Measurements from ENCODE around the gene ITGAE.
"Not testable (repeated sequence)": the region's sequence is repeated elsewhere in the genome, so short reads cannot be mapped to it uniquely, and the experiment has no call there.

ITGAE gene

DNA sequence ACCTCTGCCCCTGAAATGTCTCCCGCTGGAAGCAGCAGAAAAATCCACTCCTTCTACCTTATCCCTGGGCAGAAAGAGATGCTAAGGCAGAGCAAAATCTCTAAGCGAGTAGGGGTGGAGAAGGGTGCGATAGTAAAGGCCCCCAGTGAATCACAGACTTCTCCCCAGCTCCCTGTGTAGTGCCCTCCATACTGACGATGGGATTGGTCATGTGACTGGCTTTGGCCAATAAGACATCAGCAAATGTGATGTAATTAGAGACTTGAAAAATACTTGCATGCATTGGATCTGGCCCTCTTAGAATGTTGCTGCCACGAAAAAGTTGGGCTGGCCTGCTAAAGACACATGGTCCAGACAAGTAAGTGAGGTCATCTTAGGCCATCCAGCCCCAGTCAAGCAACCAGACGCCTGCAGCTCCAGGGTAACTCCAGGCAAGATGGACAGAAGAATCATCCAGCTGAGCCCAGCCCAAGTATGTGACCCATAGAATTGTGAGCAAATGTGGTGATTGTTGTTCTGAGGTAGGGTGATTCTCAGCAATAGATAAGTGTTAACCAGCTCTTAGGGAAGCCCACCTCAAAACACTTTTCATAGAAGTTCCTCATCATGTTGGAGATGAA, 41.3 kb downstream of the ITGAE start:
- DNase-seq, result no peak

DNA sequence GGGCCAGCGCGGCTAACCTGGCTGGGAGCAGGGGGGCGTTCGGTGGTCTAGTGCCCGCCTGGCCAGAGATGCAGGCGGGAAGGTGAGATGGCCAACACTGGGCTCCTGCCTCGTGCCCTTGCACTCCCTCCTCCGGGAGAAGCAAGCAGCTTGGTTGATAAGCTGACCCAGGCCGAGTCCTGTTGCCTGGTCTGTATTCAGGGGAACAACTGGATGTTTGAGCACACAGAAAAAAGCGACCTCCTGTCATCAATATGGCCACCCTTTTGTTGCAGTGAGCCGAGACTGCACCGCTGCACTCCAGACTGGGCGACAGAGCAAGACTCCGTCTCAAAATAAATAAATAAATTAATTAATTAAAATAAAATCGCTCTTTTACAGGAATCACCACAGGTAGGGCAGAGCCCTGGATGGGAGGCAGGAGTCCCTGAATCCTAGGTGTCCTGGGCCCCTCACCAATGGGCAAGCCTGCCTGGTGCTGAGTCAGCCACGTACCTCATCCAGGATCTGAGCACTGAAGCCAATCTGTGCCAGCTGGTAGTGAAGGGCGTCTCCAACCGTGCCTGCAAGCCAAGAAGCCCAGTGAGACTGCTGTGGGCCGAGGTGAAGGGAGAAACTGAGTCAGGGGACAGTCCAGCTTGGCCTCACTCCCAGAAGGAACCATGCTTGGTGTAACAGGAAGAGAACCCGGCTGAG, 45.5 kb downstream of the ITGAE start:
- DNase-seq, result no peak

DNA sequence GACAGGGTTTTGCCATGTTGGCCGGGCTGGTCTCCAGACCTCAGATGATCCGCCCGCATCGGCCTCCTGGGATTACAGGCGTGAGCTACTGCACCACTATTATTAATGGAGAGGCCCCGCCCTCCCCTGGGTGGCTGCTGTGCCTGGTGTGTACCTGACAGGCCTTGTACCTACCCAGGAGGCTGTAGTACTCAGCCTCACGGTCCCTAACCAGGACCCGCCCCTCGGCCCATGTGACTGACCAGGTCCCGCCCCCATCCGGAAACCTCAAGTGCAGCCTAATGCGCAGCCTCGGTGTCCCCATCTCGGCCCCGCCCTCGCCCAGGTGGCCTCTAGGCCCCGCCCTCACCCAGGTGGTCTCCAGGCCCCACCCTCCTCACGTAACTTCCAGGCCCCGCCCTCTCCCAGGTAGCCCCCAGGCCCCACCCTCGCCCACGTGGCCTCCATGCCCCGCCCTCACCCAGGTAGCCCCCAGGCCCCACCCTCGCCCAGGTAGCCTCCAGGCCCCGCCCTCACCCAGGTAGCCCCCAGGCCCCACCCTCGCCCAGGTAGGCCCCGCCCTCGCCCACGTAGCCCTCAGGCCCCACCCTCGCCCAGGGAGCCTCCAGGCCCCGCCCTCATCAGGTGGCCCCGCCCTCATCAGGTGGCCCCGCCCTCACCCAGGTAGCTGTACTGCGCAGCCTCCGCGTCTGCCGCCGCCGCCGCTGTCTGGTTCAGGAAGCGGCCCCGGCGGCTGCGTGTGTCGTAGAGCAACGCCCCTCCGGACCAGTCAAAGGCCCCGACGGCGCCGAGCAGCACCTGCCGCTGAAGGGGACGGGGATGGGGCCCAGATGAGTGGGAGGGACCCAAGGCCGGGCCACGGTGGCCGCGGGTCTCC, 46.3 kb downstream of the ITGAE start:
- DNase-seq, result no peak

DNA sequence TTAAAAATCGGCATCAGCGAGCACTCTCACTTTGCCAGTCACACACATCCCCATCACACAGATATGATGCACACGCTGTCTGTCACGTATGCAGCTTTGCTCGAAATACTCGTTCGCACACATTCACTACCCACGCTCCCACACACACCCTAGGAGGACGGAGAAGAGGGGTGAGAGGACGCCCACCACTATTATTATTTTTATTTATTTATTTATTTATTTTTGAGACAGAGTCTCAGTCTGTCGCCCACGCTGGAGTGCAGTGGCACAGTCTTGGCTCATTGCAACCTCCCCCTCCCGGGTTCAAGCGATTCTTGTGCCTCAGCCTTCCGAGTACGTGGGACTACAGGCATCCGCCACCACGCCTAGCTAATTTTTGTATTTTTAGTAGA, 46.9 kb downstream of the ITGAE start:
- DNase-seq, result no peak

DNA sequence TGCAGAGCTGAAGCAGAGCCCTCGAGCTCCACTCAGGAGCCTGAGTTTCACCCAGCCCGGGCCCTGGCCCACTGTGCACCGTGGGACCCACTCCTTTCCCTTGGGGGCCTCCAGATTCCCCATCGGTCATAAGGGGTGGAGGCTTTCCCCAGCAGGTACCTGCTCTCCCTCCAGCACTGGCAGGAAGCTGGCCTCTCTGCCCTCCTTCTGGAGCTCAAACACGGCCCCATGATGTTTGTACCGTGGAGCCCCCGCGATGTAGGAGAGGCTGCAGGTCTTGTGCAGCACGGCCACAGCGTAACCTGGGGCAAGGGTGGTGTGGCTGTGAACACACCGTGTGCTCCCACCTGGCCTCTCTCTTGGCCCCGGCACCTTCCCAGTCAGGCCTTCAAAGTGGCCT, 47.4 kb downstream of the ITGAE start:
- DNase-seq, result no peak

DNA sequence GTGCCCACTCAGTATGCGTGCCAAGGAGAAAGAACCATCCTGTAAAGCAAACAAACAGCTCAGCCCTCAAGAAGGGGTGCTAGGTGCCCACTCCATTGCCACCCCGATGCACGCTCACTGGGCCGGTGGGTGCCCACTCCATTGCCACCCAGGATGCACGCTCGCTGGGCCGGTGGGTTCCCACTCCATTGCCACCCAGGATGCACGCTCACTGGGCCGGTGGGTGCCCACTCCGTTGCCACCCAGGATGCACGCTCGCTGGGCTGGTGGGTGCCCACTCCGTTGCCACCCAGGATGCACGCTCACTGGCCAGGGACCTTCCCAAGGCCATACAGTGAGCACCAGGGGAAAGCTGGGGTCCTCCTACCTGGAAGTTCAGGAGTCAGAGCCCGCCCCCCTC, 49.2 kb downstream of the ITGAE start:
- no peak for DNase-seq

DNA sequence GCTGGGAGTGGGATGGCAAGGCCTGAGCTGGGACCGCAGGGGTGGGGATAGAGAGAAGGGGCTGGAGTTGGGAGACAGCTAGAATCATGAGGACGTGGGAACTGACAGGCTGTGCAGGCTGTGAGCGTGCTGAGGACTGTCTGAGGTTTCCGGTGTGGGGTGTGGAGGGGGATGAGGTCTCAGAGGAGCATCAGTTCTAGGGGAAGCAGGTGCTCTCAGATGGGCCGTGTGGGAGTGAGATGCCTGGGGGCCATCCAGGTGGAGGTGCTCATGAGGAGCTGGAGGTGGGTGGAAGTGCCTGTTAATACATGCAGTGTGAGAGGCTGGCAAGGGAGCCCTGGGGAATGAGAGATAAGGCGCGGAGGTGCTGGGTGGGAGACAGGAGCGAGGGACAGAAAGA, 50.1 kb downstream of the ITGAE start:
- DNase-seq, result no peak

DNA sequence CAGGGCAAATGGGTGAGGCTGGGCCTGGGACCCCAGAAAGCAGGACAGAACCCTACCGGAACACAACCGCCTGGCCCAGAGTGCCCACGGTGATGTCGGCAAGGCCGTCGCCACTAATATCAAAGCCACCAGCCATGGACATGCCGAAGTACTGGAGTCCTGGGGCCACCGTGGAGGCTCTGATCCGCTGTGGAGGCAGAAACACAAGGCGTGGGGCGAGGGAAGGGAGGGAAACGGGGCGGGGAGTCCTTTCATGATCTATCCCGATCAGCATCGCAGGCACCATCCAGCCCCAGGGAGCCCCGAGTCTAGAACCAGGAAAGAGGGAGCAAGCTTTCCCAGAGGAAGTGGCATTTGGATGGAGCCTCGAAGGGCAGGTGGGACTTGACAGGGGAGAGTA, 50.7 kb downstream of the ITGAE start:
- DNase-seq, result no peak

DNA sequence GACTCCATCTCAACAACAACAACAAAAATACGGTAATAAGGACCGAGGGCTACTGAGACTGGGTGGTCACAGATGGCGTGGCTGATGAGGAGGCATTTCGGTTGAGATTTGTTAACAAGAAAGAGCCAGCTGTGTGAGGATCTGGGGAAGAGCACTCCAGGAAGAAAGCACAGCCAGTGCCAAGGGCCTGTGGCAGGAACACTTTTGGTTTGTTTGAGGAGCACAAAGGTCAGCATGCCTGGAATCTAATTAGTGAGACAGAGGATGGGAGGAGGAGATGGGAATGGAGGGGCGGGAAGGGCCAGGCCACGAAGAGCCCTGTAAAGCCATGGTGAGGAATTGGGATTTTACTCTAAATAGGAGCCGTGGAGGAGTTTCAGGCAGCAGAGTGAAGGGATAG, 52.4 kb downstream of the ITGAE start:
- DNase-seq, result no peak

DNA sequence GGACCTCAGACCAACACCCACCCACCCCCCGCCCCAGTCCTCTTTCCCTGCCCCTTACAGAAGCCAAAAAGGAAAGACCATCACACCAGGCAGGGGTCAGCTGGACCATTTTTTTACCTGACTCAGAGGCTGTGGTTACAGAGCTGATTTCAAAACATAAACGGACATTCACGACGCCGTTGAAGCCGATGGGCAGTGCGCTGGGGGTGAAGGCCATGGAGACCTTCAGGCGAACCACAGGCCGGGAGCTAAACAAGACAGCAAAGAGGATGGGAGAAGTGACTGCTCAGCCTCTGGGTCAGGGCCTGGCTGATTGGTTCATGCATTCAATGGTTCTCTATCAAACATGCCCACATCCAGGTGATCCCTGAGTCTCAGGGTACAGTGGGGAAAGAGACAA, 53.2 kb downstream of the ITGAE start:
- DNase-seq, result no peak

DNA sequence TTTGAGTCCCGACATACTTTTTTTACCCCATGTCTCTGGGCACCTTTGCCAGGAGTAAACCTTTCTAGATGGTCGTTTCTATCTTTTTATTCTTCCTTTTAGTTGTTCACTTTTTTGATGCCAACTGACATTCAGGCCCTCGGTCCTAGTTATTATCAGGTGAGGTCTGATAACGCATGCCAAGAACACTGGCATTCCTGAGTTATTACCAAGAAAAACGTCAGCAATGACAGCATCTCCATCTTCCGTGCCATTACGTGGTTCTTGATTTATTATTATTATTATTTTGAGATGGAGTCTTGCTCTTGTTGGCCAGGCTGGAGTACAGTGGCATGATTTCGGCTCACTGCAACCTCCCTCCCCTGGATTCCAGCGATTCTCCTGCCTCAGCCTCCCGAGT, 55.9 kb downstream of the ITGAE start:
- no peak for DNase-seq

DNA sequence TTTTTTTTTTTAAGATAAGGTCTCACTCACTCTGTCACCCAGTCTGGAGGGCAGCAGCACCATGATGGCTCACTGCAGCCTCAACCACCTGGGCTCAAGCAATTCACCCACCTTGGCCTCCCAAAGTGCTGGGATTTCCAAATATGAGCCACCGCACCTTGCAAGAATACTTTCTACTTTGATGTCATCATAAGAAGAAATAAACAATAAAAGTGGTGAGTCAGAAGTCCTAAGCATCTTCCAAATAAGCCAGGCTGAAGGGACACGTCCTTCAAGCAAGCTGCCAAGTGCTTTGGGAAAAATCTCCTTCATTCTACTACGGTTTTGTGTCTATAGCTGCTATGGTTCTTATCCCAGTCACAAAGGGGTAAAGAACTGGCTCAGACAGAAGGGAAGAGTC, 57.0 kb downstream of the ITGAE start:
- DNase-seq, result no peak

DNA sequence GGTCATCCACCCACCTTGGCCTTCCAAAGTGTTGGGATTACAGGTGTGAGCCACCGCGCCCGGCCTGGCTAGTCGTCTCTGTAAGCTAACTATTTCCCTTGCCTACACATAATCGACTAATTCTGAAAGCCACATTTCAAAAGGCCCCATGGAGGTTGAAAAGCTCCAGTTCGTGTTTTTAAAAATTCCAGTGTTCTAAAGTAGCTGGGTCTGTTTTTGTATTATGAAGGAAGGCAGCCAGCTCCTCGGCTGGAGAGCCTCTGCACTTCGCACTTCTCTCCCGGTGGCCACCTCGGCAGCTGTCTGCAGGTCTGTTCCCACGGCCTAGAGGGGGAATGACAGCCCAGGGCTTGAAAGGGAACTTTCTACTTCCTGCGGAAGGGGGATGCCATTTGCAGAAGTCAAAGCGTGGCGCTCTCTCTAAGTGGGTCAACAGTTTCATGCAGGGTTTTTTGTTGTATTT, 60.3 kb downstream of the ITGAE start:
- no peak for DNase-seq

DNA sequence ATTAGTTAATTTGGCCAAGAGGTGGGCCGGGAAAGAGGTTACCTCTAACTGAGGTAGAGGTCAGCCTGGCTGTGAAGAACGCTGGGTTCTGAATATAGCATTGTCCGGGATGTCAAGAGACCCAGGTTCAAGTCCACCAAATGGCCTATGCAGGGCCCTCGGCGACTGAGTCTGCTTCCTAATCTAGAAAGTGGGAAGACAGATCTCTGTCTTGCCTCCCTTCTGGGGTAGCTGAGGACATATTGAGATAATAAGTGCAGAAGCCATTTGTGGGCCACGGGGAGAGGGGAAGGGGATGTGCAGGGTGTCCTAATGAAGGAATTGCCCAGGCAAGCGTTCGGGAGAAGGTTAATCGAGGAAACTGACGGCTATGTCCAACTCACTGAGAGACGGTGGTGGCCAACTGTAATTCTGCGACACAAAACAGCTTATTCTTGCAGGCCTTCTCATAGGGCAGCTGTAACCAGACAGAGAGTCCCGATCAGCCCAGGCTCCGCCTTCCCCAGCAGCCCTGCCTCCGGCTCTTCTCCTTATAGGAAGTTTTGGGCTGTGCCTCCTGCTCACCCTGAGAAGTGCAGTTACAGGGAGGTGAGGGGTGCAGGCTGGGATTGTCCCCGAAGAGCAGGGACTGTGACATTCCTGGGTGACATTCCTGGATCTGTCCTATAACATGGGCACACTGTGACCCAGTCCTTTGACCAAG, 61.4 kb downstream of the ITGAE start:
- DNase-seq, result no peak

DNA sequence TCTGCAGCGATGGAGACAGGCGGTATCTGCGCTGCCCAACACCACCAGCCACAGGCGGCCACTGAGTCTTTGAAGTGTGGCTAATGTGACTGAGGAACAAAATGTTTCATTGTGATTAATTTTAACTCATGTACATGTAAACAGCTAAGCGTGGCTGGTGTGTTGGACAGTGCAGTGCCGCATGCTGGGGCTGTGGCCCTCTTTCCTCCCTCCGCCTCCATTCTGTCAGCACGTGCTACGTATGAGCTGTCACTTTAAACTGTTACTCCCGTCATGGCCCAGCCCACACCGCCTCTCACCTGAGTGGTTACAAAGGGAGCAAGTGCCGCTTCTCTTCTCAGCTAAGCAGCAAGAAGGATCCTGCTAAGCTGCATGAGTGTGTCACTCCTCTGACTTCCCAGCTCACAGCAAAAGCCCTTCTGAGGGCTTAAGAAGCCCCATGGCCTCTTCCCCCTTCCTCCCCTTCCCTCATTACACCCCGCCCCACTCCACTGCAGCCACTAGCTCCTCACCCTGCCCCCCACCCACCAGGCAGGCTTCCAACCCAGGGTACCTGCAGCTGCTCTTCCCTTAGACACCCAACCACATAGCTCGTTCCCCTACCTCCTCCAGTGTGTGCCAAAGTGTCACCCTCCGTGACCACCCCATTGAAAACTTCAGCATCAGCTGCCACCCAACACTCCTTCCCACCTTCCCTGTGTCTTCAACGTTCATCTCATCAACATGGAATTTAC, 62.3 kb downstream of the ITGAE start:
- no peak for DNase-seq

DNA sequence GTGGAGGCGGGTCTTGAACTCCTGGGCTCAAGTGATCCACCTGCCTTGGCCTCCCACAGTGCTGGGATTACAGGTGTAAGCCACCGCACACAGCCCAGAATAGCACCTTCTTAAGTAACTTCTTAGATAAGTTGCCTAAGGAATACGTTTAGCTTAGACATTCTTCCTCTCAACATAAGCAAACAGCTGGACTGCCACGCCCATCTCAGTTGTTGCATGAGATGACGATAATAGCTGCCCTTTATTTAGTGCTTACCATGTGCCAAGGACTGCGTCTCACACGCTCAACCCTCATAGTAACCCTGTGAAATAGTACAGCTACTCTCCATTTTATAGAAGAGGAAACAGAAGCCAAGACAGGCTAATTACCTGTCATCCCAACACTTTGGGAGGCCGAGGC, 65.5 kb downstream of the ITGAE start:
- DNase-seq, result no peak

DNA sequence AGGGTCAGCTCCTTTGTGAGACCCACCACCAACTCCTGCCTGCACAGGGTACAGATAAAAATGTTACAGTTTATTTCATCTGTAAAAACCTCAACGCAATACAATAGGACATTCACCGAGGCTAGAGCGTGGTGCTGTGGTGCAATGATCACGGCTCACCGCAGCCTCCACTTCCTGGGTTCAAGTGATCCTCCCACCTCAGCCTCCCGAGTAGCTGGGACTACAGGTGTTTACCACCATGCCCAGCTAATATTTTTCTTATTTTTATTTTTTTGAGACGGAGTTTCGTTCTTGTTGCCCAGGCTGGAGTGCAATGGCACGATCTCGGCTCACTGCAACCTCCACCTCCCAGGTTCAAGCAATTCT, 66.1 kb downstream of the ITGAE start:
- DNase-seq, result not testable (repeated sequence)

DNA sequence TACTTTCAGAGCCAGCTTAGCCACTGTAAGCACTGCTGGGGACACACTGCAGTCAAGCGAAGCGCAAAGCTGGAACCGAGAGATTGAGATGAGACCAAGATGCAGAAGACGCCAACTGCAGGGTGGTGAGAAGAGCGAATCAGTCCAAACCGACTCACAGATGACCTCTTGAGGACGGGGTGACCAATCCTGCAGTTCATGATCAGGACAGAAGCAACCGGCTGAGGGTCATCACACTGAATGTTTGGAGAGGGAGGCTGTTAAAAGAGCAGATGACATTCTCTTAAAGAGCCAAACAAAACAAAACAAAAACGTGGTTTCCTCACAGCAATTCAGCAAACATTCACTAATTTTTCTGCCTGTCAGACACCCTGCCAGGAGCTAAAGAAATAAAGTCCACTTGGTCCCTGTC, 68.8 kb downstream of the ITGAE start:
- DNase-seq, result no peak

DNA sequence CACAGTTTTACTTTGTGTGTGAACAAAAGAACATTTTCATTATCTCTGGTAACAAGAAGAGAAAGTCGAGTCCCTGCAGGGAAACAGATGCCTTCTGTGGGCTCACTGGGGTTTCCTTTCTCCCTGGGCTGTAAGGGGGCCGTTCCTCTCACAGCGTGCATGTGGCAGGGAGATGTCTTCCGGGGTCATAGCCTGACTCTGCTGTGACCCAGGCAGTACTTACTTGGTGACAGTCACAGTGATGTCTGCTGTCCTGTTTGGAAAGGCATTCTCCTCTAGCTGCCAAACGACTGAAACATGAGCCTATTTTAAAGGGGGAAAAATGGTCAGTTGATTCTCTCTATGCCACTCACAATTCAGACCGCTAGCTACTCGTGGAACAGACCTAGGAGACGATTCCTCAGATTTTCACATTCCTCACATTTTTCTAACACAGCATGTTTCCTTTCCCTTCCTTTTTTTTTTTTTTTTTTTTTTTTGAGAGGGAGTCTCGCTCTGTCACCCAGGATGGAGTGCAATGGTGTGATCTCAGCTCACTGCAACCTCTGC, 70.0 kb downstream of the ITGAE start:
- no peak for DNase-seq

DNA sequence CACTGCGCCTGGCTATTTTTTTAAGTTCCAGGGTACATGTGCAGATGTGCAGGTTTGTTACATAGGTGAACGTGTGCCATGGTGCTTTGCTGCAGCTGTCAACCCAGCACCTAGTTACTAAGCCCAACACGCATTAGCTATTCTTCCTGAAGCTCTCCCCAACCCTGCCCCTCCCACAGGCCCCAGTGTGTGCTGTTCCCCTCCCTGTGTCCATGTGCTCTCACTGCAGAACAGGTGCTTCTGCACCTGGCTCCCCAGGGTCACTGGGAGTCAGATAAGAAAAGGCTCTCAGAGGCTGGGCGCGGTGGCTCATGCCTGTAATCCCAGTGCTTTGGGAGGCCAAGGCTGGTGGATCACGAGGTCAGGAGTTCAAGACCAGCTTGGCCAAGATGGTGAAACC, 71.1 kb downstream of the ITGAE start:
- DNase-seq, result no peak

DNA sequence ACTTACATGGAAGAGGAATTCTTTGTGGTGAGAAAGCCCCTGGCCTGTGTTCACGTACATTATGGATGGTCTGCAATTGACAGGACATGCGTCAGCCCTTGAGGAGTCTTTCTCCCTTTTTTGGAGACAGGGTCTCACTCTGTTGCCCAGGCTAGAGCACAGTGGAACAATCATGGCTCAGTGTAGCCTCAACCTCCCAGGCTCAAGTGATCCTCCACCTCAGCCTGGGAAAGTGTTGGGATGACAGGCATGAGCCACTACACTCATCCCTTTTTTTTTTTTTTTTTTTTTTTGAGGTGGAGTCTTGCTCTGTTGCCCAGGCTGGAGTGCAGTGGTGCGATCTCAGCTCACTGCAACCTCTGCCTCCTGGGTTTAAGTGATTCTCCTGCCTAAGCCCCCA, 72.9 kb downstream of the ITGAE start:
- DNase-seq, result not testable (repeated sequence)

DNA sequence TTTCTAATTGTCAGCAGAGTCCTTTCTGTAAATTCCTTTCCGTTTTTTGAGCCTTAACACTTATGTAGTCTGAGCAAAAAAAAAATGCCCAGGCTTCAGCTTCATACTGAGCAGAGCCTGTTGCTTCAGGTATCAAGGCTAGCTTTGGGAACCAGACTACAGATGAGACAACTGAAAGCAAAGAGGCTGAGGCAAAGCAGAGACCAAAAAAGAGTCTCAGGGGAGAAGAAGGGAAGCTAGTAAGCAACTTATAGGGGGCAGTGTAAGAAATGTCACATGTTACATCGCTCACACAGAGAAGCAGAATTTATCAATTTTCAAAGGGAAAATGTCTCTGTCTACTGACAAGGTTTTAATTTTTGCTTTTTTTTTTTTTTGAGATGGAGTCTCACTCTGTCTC, 73.9 kb downstream of the ITGAE start:
- no peak for DNase-seq
